ENCODE measurements around the gene SCO2. TPM values are rescaled to one million over a fixed set of nuclear protein-coding genes. Genes with fewer than 3 reads are reported as not detected.

SCO2 gene
- total RNA-seq, 4 donors from 2014 or later = 1.2 to 6.3 (median 4.5) TPM; not detected in 1

GRCh38 chr22:50528682-50529415, 3.5 kb upstream of the SCO2 start:
- peak overlapping the region; percentile 60 to 76 (median 68) for H3K4me3 ChIP-seq
- no peak for DNase-seq
- H3K27ac ChIP-seq = peak overlapping the region; percentile 97 to 100 (median 98)
- no peaks in the 10 kb centered on the region for H3K27me3 ChIP-seq
- TF ChIP-seq CTCF (IDR thresholded peaks at IDR 0.05) (no peak), POLR2A (IDR thresholded peaks at IDR 0.05) (no peak)
- no peaks in the 10 kb centered on the region for H3K9me3 ChIP-seq
- peaks cover 0 to 3% (median 0%) of the 10 kb centered on the region in 3 donors for H3K36me3 ChIP-seq
- peaks cover 6 to 59% (median 24%) of the 10 kb centered on the region in 4 donors for H3K4me1 ChIP-seq

GRCh38 chr22:50527921-50528681, 2.7 kb upstream of the SCO2 start:
- Histone ChIP-seq H3K4me1 (peaks cover 6 to 65% (median 24%) of the 10 kb centered on the region in 4 donors), H3K27me3 (no peaks in the 10 kb centered on the region), H3K4me3 (peak overlapping the region in 1 of 4 donors; percentile 76), H3K27ac (peak overlapping the region; percentile 97 to 100 (median 98)), H3K36me3 (peaks cover 0 to 10% (median 0%) of the 10 kb centered on the region in 3 donors), H3K9me3 (no peaks in the 10 kb centered on the region)
- no peak for TF ChIP-seq POLR2A (IDR thresholded peaks at IDR 0.05)
- no peak for TF ChIP-seq CTCF (IDR thresholded peaks at IDR 0.05)
- no peak for DNase-seq

- Histone ChIP-seq H3K4me1 (peaks cover 6 to 60% (median 23%) of the 10 kb centered on the region in 4 donors), H3K4me3 (peak overlapping the region; percentile 74 to 82 (median 78))
These were observed 1.7 kb upstream of the SCO2 start for GRCh38 chr22:50526834-50527801.

GRCh38 chr22:50526108-50526833, 873 bp upstream of the SCO2 start:
- peak overlapping the region; percentile 74 to 82 (median 78) for H3K4me3 ChIP-seq
- H3K27ac ChIP-seq = peak overlapping the region; percentile 93 to 100 (median 97)
- peak; percentile 84 to 93 (median 89) for DNase-seq
- TF ChIP-seq CTCF (IDR thresholded peaks at IDR 0.05) = peak; percentile 65 to 95 (median 74)
- TF ChIP-seq POLR2A (IDR thresholded peaks at IDR 0.05) = peak in 1 of 2 donors; percentile 36
- peaks cover 0 to 29% (median 0%) of the 10 kb centered on the region in 3 donors for H3K36me3 ChIP-seq
- H3K4me1 ChIP-seq = peaks cover 6 to 59% (median 22%) of the 10 kb centered on the region in 4 donors
- H3K9me3 ChIP-seq = no peaks in the 10 kb centered on the region
- H3K27me3 ChIP-seq = no peaks in the 10 kb centered on the region

More at GRCh38 chr22:50526834-50527801, 1.7 kb upstream of the SCO2 start:
- Histone ChIP-seq H3K9me3 (no peaks in the 10 kb centered on the region), H3K27me3 (no peaks in the 10 kb centered on the region), H3K36me3 (peaks cover 0 to 20% (median 0%) of the 10 kb centered on the region in 3 donors), H3K27ac (peak overlapping the region; percentile 93 to 100 (median 97))
- peak in 2 of 3 donors; percentile 61 to 79 for DNase-seq
- TF ChIP-seq CTCF (IDR thresholded peaks at IDR 0.05) (no peak), POLR2A (IDR thresholded peaks at IDR 0.05) (no peak)

Measured in Peyer's patch (tissue), 4 donors.